Erythroblast (primary cell): ENCODE measurements around the gene BSN.

Experiments used
- DNase-seq, 2 experiments: peaks; one replicate each; lab custom pipeline; 2025; lab: John Stamatoyannopoulos, UW
- GATA1 ChIP-seq: IDR thresholded peaks from 2 replicates; pipeline ENCODE4 v1.6.1; 2011; ENCODE audit warnings: low read depth, mild to moderate bottlenecking, control low read depth, low read length, moderate library complexity
- POLR2A ChIP-seq: IDR thresholded peaks from 2 replicates; pipeline ENCODE4 v1.6.1; 2011; ENCODE audit warnings: mild to moderate bottlenecking, low read length

BSN gene

GRCh38 chr3:49601358-49602048, 47.2 kb downstream of the BSN start:
- DNase-seq: no peak
- no peak for TF ChIP-seq GATA1
- TF ChIP-seq POLR2A: no peak

- TF ChIP-seq POLR2A (no peak), GATA1 (no peak)
Measured at GRCh38 chr3:49602049-49602554, 47.8 kb downstream of the BSN start.

GRCh38 chr3:49602877-49603411, 48.7 kb downstream of the BSN start:
- no peak for TF ChIP-seq GATA1
- TF ChIP-seq POLR2A: no peak

More at GRCh38 chr3:49602049-49602554, 47.8 kb downstream of the BSN start:
- no peak for DNase-seq

GRCh38 chr3:49606427-49606826, 52.1 kb downstream of the BSN start:
- DNase-seq: peak in 1 of 2 experiments; percentile 20
- no peak for TF ChIP-seq POLR2A
- no peak for TF ChIP-seq GATA1

More at GRCh38 chr3:49602877-49603411, 48.7 kb downstream of the BSN start:
- no peak for DNase-seq

- no peak for TF ChIP-seq POLR2A
- no peak for TF ChIP-seq GATA1
- no peak for DNase-seq
Measured at GRCh38 chr3:49607105-49607591, 52.9 kb downstream of the BSN start.

GRCh38 chr3:49607796-49608195, 53.5 kb downstream of the BSN start:
- no peak for DNase-seq

GRCh38 chr3:49609314-49609713, 55.0 kb downstream of the BSN start:
- TF ChIP-seq POLR2A: no peak
- TF ChIP-seq GATA1: no peak
- no peak for DNase-seq

More at GRCh38 chr3:49607796-49608195, 53.5 kb downstream of the BSN start:
- no peak for TF ChIP-seq GATA1
- no peak for TF ChIP-seq POLR2A

- no peak for TF ChIP-seq POLR2A
- TF ChIP-seq GATA1: no peak
Measured at GRCh38 chr3:49609815-49610214, 55.5 kb downstream of the BSN start.

GRCh38 chr3:49610666-49611280, 56.5 kb downstream of the BSN start:
- DNase-seq: no peak
- no peak for TF ChIP-seq GATA1
- no peak for TF ChIP-seq POLR2A

More at GRCh38 chr3:49609815-49610214, 55.5 kb downstream of the BSN start:
- no peak for DNase-seq

- no peak for DNase-seq
- TF ChIP-seq GATA1 (no peak), POLR2A (no peak)
Measured at GRCh38 chr3:49611291-49611690, 57.0 kb downstream of the BSN start.

GRCh38 chr3:49611719-49612118, 57.4 kb downstream of the BSN start:
- no peak for DNase-seq
- TF ChIP-seq POLR2A (no peak), GATA1 (no peak)

- no peak for DNase-seq
Measured at GRCh38 chr3:49614936-49615335, 60.7 kb downstream of the BSN start.

GRCh38 chr3:49616061-49616460, 61.8 kb downstream of the BSN start:
- no peak for DNase-seq
- TF ChIP-seq POLR2A (no peak), GATA1 (no peak)

More at GRCh38 chr3:49614936-49615335, 60.7 kb downstream of the BSN start:
- TF ChIP-seq GATA1 (no peak), POLR2A (no peak)

- DNase-seq: no peak
- TF ChIP-seq GATA1: no peak
- TF ChIP-seq POLR2A: no peak
Measured at GRCh38 chr3:49616491-49616941, 62.2 kb downstream of the BSN start.
